HG02970 (cell line): Measurements from ENCODE around the gene MYO18A.
"Not testable (repeated sequence)": the region's sequence is repeated elsewhere in the genome, so short reads cannot be mapped to it uniquely, and the experiment has no call there.

Experiments
- ATAC-seq: cut with Tn5 transposase; IDR thresholded peaks from one replicate; pipeline ENCODE4 v1.9.1; 2021; ENCODE audit warnings: mild to moderate bottlenecking, moderate library complexity, moderate number of reproducible peaks; ENCODE audit not compliant: unreplicated experiment, low FRiP score

Gene MYO18A

DNA sequence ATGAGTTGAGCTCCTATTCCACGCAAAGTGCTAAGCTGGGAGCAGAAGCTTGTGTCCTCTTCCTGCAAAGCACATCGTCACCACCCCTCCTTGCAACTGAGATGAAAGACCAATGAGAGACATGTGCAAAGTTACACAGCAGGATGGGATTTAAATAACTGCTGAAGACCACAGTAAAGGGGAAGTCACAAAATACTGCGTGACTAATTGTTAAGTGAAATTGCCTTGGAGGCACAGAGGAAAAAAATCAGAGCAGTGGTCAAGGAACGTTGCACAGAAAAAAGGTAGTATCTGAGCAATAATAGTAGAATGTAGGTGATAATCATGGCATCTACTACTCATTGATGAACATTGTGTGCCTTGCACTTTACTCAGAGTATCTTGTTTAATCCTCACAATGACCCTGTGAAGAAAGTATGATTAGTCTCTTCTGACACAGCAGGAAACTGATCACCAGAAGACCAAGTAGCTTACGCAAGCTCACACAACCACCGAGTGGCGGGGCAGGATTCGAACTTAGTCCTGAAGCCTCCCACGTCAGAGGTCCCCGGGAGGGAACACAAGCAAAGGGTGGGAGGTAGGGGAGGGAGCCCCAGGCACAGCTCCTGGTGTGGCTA, 15.4 kb upstream of the MYO18A start:
- no peak for ATAC-seq

- ATAC-seq, result no peak
These were observed 14.5 kb upstream of the MYO18A start for GRCh38 chr17:29194669-29195068.

DNA sequence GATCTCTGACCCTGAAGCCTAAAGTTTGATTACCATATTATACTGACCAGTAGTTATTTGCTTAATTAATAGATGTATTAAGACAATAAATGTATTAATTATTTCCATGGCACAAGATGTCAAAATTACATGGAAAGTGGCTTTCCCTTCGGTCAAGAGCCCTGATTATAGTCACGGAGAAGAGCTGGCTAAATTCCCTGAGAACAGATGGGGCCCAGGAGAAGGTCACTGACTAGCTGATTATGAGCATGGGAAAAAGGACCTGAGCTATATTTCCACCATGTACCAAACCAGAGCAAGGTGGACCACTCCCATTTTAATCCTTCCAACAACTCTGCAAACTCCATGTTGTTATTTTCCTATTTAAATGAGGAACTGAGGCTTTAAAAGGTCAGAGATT, 12.9 kb upstream of the MYO18A start:
- ATAC-seq, result no peak

- ATAC-seq, result no peak
These were observed 10.5 kb upstream of the MYO18A start for GRCh38 chr17:29190592-29191207.

- ATAC-seq, result no peak
These were observed 9.8 kb upstream of the MYO18A start for GRCh38 chr17:29190039-29190438.

DNA sequence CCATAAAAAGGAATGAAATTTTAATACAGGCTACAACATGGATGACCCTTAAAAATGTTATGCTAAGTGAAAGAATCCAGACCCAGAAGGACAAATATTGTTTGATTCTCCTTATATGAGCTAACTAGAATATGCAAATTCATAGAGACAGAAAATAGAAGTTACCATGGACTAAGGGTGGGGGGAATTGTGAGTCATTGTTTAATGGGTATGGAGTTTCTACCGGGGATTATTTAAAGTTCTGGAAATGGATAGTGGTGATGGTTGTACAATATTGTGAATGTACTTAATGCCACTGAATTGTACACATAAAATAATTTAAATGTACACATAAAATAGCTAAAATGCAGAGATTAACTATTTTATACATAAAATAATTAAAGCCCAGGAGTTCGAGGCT, 9.2 kb upstream of the MYO18A start:
- ATAC-seq, result no peak

- ATAC-seq, result no peak
These were observed 1.0 kb upstream of the MYO18A start for GRCh38 chr17:29181226-29181625.

- ATAC-seq, result no peak
These were observed 576 bp upstream of the MYO18A start for GRCh38 chr17:29180788-29181160.

DNA sequence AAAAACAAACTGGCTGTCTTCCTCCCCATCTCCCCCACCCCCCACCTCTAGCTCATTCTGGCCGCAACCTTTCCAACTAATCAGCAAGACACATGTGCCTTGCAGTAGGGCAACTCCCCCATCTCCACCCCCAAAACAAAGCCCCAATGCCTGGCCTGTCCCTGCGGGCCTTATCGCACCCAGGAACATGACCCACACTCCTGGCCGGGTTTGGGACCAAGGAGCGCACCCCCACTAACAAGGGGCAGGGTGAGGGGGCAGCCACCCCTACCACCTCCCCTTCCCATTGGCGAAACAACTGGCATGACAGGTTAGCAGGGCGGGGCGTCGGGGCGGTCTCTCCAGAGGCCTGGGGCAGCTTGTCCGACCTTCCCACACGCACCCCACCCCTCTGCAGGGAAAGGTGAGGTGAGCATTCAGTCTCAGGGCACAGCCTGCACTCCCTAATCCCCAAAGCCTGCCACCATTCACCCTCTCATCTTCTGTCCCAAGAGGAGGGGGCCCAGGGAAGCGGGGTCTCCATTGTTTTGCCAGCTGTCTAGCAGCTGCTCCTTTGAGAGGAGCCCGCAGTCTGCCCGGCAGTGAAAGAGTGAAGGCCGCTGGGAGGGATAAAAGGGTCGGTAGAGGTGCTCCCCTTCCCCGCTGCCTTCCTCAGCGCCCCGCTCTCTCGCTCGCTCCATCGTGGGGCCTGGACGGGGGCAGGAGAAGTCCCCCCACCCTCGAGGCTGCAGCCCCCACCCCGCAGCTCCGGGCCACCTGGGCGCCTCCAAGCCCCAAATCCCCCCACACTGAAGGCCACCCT, 765 bp downstream of the MYO18A start:
- no peak for ATAC-seq

DNA sequence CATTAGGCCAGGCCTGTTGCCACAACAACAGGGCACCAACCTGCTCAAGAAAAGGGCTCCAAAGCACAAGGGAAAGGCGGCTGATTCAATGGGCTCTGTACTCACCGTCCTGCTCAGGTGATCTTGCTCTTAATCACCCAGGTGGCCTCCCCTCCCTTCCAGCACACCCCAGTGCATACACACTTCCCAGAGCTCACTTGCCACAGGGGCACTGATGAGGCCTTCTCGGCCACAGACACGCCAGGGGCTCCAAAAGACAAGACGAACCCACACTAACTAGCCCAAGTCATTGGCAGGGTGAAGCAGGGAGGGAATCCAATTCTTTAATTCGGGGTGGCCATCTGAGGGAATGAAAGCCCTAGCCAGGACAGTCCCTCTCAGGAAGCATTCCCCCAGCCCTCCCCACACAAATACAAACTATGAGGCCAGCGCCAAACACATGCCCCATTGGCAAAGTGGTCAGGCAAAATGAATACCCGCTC, 1.4 kb downstream of the MYO18A start:
- no peak for ATAC-seq

- no peak for ATAC-seq
These were observed 2.1 kb downstream of the MYO18A start for GRCh38 chr17:29177871-29178749.

GRCh38 chr17:29177541-29177870, 2.7 kb downstream of the MYO18A start:
- ATAC-seq, result no peak

DNA sequence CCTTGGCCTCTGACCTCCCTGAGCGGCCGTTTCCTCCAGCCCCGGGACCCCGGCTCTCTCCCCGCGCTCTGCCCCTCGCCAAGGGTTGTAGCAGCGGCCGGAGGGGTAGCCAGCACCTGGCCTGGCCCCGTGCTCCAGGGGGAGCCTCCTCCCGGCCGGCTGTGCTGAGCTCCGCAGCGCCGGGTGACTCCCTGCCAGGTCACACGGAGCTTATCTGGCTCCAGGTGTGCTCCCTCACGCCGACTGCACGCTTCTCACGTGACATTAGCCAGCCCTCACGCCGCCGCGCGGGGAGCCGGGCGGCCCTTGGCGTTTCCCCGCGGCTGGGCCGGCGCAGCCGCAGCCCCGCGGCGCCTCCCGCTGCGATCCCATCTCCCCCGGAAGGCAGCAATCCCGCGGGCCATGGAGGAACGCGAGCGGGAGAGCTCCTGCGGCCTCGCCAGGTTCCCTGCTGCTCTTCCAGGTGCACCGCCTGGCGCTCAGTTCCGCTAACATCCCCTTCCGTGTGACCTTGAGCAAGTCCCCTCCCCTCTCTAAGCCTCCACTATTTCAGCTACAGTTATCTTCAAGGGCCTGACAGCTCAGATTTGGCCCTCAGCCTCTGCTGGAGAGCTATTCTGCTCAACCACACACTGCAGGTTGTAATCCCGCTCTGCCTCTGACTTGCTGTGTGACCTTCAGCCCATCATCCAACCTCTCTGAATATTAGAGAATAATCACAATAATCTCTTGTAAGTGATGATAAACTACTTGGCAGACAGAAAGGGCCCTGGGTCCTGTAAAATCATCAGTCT, 3.4 kb downstream of the MYO18A start:
- no peak for ATAC-seq

- no peak for ATAC-seq
These were observed 4.8 kb downstream of the MYO18A start for GRCh38 chr17:29175349-29175748.

DNA sequence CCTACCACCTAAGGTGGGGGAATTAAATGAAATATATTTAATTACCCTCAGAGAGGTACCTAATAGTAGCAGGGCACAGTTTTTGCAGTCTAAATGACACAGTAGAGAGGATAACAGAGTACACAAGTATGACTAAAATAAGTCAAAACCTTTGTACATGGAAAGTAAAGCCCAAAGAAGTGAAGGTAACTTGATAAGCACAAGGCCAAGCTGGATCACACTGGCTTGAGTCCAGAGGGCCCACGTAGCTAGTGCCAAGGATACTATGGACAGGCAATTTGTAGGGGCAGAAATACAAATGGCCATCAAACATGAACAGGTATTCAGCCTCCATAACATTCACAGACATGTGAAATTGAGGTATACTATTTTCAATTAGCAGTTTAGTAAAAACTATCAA, 7.6 kb downstream of the MYO18A start:
- no peak for ATAC-seq

GRCh38 chr17:29170682-29171081, 9.5 kb downstream of the MYO18A start:
- ATAC-seq, result no peak

- no peak for ATAC-seq
These were observed 10.2 kb downstream of the MYO18A start for GRCh38 chr17:29169806-29170591.

DNA sequence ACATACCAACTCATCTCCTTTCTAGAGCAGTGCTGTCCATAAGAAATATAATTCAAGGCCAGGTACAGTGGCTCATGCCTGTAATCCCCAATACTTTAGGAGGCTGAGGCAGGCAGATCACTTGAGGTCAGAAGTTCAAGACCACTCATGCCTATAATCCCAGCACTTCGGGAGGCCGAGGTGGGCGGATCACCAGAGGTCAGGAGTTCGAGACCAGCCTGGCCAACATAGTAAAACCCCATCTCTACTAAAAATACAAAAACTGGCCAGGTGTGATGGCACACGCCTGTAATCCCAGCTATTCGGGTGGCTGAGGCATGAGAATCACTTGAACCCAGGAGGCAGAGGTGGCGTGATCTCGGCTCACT, 11.5 kb downstream of the MYO18A start:
- not testable (repeated sequence) for ATAC-seq

DNA sequence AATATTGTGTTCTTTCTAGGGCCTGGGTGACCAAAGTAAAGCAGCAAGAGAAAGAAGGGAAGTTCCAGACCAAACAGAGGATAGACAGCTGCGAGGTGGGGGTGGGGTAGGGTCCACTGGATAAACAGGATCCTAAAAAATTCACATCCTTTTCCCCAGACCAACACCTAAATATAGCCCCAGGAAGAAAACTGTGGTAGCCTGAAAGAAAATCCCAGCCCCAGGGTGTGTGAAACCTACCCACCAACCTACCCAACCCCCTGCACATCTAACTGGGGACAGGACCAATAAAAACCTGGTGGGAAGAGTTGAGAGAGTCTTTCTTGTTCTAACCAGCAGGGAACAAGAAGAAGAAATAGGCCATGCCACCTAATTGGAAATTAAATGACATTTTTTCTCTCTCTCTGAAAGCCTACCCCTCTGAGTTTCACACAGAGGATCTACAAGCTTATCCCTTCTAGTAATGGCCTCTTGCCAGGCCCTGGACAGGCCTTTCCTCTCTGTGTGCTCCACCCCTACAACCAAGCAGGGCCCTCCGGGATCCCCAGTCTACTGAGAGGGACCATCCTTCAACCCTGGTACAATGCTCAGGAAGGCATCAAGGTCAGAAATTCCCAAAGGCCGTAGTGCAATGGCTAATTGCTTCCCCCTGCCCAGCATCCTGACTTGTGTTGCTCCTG, 12.0 kb downstream of the MYO18A start:
- ATAC-seq, result no peak
